Cardiac fibroblast (primary cell): ENCODE data around the gene SEPTIN1.
A peak's percentile ranks its signal among the peaks of the same experiment; 100 is the strongest.

Source experiments
- DNase-seq, 2 donors: peaks; one replicate each; pipeline versions ENCODE4 v3.0.0 to v3.0.0-alpha.2; 2010; ENCODE audit warnings: low read depth in 2 of 2
- H3K4me3 ChIP-seq, 2 donors: replicated peaks in 1 of 2; 1 replicate in 1 of 2; 2 replicates in 1 of 2; pipeline ENCODE4 v1.5.1; 2011; ENCODE audit warnings: low read depth in 2 of 2, low read length in 2 of 2, mild to moderate bottlenecking in 2 of 2, moderate library complexity in 1 of 2
- TF ChIP-seq, protein P1 (sequence below): IDR thresholded peaks from one replicate; pipeline ENCODE4 v1.5.1; 2011; ENCODE audit warnings: low read depth, mild to moderate bottlenecking, low read length, inconsistent platforms

The SEPTIN1 gene

DNA sequence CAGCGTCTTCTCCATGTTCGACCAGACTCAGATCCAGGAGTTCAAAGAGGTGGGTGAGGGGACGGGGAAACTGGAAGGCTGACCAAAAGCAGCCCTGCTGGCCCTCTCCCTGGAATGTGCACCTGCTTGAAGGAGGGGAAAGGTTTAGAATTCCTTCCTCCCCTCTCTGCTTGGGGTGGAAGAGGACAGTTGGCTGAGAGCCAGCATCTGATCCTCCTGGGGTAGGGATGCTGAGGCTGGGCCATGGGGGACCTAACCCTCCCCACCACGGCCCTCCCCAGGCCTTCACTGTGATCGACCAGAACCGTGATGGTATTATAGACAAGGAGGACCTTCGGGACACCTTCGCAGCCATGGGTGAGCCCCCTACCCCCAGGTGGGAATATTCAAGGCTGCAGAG is 6.5 kb downstream of the SEPTIN1 start:
- DNase-seq, result no peak
- TF ChIP-seq, protein P1, sequence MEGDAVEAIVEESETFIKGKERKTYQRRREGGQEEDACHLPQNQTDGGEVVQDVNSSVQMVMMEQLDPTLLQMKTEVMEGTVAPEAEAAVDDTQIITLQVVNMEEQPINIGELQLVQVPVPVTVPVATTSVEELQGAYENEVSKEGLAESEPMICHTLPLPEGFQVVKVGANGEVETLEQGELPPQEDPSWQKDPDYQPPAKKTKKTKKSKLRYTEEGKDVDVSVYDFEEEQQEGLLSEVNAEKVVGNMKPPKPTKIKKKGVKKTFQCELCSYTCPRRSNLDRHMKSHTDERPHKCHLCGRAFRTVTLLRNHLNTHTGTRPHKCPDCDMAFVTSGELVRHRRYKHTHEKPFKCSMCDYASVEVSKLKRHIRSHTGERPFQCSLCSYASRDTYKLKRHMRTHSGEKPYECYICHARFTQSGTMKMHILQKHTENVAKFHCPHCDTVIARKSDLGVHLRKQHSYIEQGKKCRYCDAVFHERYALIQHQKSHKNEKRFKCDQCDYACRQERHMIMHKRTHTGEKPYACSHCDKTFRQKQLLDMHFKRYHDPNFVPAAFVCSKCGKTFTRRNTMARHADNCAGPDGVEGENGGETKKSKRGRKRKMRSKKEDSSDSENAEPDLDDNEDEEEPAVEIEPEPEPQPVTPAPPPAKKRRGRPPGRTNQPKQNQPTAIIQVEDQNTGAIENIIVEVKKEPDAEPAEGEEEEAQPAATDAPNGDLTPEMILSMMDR, result no peak

DNA sequence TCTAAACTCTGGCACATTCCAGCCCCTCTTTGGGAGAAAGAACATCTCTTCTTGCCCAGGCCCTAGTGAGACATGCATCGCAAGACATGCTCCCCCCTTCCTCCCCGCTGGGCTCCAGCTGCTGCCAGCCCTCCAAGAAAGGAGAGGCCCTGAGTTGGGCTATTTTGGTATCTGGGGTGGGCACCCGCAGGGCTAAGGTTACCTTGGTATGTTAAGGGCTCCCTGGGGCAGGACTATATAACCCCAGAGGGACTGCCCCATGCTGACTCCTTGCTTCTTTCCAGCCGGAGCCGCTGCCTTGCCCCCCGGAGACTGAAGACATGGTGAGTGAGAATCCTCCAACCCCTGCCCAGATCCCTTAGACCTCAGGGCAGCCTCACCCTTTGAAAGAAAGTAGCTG is 7.8 kb downstream of the SEPTIN1 start, which contains the start of gene MYL11:
MYL11 (plus strand) TSS at position 265 of the 400 bp plus-strand sequence; CDS start at position 321, 56 bp downstream.
- TF ChIP-seq, protein P1, result no peak
- no peak within 1 kb of the TSS for H3K4me3 ChIP-seq
- DNase-seq, result no peak

More for the DNA sequence above, 6.5 kb downstream of the SEPTIN1 start:
- no peak overlapping the region for H3K4me3 ChIP-seq

DNA sequence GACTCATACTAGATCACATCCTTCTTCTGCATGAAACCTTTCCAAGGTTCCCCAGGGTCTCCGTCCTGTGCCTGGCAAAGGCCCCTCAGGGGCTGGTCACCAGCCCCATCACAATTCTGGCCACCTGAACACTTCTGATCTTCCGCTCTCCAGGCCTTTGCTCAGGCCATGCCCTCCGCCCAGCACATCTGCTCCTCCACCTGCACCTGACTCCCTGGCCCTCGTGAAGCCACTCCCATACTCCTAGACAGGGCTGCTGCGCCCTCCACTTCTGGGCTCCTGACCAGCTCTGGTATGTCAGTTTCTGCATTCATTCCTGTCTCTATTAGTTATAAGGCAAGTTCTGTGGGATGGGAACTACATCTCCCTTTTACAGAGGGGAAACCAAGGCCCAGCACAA is 9.6 kb downstream of the SEPTIN1 start:
- TF ChIP-seq, protein P1, result no peak
- H3K4me3 ChIP-seq, result no peak overlapping the region

DNA sequence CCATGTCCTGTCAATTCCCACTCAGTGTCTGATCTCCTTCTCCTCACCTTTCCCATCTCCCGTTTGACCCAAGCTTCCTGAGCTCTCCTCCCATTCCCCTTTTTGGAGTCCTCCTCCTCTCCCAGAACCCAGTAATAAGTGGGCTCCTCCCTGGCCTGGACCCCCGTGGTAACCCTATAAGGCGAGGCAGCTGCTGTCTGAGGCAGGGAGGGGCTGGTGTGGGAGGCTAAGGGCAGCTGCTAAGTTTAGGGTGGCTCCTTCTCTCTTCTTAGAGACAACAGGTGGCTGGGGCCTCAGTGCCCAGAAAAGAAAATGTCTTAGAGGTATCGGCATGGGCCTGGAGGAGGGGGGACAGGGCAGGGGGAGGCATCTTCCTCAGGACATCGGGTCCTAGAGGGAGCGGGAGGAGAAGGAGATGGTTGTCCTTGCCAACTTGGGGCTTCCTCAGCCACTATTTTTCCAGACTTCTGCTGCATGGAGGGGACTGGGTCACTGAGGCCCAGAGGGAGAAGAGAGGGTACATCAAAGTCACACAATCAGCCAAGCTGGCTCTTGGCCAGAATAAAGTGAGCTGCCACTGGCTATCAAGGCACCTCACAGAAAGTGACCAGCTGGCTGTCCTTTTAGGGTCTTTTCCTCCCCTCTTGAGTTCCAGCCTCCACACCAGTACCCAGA is 10.2 kb downstream of the SEPTIN1 start:
- TF ChIP-seq, protein P1, result no peak
- no peak overlapping the region for H3K4me3 ChIP-seq
- no peak for DNase-seq

More for the DNA sequence above, 9.6 kb downstream of the SEPTIN1 start:
- no peak for DNase-seq

DNA sequence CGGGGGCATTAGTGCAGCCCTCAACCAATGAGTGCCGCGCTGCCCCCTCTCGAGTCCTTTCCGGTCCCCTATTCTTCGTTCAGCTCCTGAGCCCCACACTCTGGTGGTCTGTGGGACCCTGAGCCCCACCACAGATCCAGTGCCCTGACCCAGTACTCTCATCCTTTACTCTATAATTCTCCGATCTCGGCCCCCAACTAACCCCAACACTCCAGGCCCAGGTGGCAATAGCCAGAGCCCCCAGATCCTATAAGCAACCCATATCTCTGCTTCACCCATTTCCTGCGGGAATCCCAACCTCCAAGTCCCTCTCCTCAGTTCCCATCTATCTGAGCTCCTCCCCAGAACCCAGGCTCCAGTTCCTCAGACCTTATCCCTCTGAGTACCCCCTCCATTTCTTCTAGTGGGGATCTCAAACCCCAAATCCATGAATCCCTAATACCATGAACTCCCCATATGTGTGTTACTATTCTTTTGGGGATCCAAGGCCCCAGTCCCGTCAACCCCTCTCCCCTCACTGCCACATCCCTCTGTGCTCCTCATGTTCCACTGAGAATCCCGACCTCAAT is 11.0 kb downstream of the SEPTIN1 start:
- no peak for DNase-seq
- peak overlapping the region; percentile 58 to 61 for H3K4me3 ChIP-seq
- TF ChIP-seq, protein P1, result no peak

DNA sequence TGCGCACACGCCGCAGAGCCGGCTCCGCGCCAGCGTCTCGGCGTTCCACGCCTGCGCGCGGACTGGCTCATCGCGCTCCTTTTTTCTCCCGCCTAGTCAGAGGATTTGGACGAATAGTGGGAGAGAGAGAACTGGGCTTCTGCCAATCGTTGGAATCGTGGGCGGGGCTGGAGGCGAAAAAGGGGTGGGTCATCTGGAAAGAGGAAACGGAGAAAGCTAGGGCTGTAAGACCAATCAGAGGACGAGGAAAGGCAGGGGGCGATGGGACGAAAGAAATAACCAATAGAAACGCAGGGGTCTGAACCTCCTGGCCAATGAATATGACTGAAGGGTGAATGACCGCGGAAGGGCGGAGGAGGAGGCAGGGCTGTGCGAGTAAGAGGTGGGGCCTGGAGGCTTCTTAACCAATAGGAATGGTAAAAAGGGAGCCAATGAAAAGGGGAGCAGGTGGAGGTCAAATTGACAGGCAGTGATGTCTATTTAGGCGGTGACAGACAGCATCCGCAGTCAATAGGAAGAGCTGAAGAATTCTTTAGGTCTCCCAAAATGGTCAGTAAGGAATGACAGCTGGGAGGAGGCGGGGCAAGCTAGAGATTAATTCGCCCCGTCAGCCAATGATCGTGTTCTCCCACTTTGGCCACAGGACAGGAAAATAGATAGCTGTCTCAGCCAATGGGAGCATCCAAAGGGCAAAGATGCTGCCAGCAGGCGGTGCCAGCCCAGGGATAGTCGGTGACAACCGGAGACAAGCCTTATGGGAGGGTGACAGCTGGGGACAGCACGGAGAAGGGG is 11.7 kb downstream of the SEPTIN1 start, which contains the start of gene TBC1D10B:
TBC1D10B (minus strand) TSS at position 39 of the 792 bp plus-strand sequence. CDS start 311 bp downstream, outside the sequence.
- TF ChIP-seq, protein P1, result peak; percentile 25
- H3K4me3 ChIP-seq, result peak within 1 kb of the TSS; percentile 76 to 87
- peak; percentile 100 for DNase-seq
